ENCODE data around the gene THAP10. TPM values are rescaled to one million over a fixed set of nuclear protein-coding genes. Genes with fewer than 3 reads are reported as not detected.

Gene THAP10
- total RNA-seq, 1 experiment from 2014 or later: 6.6 TPM

GRCh38 chr15:70834999-70835398 lies 57.2 kb downstream of the THAP10 start:
- peak; percentile 30 for DNase-seq (ENCODE audit: low spot score)
- intact Hi-C loops (cut with micrococcal nuclease; ENCODE audit: unreplicated experiment): loop anchor here (5.0 kb wide), 1 partner anchor 32 kb away; no protein-coding TSS in a partner anchor
- CTCF ChIA-PET: no interaction called here
- Histone ChIP-seq H3K4me3 (ENCODE audit: low read depth, low read length, poor library complexity, severe bottlenecking) (no peak overlapping the region), H3K27ac (ENCODE audit: low read depth, low read length, poor library complexity, severe bottlenecking) (peak overlapping the region; percentile 81), H3K36me3 (ENCODE audit: insufficient read depth, low read length, poor library complexity, severe bottlenecking) (peaks cover 25% of the 10 kb centered on the region), H3K4me1 (ENCODE audit: insufficient read depth, low read length, poor library complexity, severe bottlenecking) (peaks cover 31% of the 10 kb centered on the region), H3K27me3 (replicated peaks; ENCODE audit: insufficient read depth, low read depth, low read length, poor library complexity) (no peaks in the 10 kb centered on the region), H3K9me3 (ENCODE audit: low read depth, low read length, poor library complexity, severe bottlenecking) (no peaks in the 10 kb centered on the region)
- TF ChIP-seq CTCF (conservative IDR thresholded peaks at IDR 0.05; ENCODE audit: low read depth, low read length) (no peak), EZH2 (IDR thresholded peaks at IDR 0.05; ENCODE audit: borderline replicate concordance, low read depth, low read length, poor library complexity, severe bottlenecking) (no peak)
- BruUV-seq (replicated peaks): no TSS peak
- POLR2A ChIA-PET (ENCODE audit: low non-redundant PET): no interaction called here

- intact Hi-C loops (cut with micrococcal nuclease; ENCODE audit: unreplicated experiment): loop anchor here (5.0 kb wide), 1 partner anchor 33 kb away; no protein-coding TSS in a partner anchor
- no peaks in the 10 kb centered on the region for H3K27me3 ChIP-seq (replicated peaks; ENCODE audit: insufficient read depth, low read depth, low read length, poor library complexity)
- H3K4me1 ChIP-seq (ENCODE audit: insufficient read depth, low read length, poor library complexity, severe bottlenecking): peaks cover 31% of the 10 kb centered on the region
- no peak overlapping the region for H3K4me3 ChIP-seq (ENCODE audit: low read depth, low read length, poor library complexity, severe bottlenecking)
- DNase-seq (ENCODE audit: low spot score): peak; percentile 84
- H3K9me3 ChIP-seq (ENCODE audit: low read depth, low read length, poor library complexity, severe bottlenecking): no peaks in the 10 kb centered on the region
- TF ChIP-seq CTCF (conservative IDR thresholded peaks at IDR 0.05; ENCODE audit: low read depth, low read length) (no peak), EZH2 (IDR thresholded peaks at IDR 0.05; ENCODE audit: borderline replicate concordance, low read depth, low read length, poor library complexity, severe bottlenecking) (no peak)
- peaks cover 25% of the 10 kb centered on the region for H3K36me3 ChIP-seq (ENCODE audit: insufficient read depth, low read length, poor library complexity, severe bottlenecking)
- POLR2A ChIA-PET (ENCODE audit: low non-redundant PET): no interaction called here
- BruUV-seq (replicated peaks): no TSS peak
- peak overlapping the region; percentile 81 for H3K27ac ChIP-seq (ENCODE audit: low read depth, low read length, poor library complexity, severe bottlenecking)
- CTCF ChIA-PET: interaction anchor here (0.6 to 1.2 kb wide), 2 partner anchors 9 to 38 kb away, joined by 4 to 12 read pairs; no protein-coding TSS in a partner anchor
These were observed 58.1 kb downstream of the THAP10 start for GRCh38 chr15:70833861-70834765.

GRCh38 chr15:70833422-70833821 lies 58.8 kb downstream of the THAP10 start:
- intact Hi-C loops (cut with micrococcal nuclease; ENCODE audit: unreplicated experiment): loop anchor here (5.0 kb wide), 1 partner anchor 34 kb away; no protein-coding TSS in a partner anchor
- BruUV-seq (replicated peaks): no TSS peak
- Histone ChIP-seq H3K27ac (ENCODE audit: low read depth, low read length, poor library complexity, severe bottlenecking) (peak overlapping the region; percentile 81), H3K9me3 (ENCODE audit: low read depth, low read length, poor library complexity, severe bottlenecking) (no peaks in the 10 kb centered on the region), H3K36me3 (ENCODE audit: insufficient read depth, low read length, poor library complexity, severe bottlenecking) (peaks cover 25% of the 10 kb centered on the region), H3K27me3 (replicated peaks; ENCODE audit: insufficient read depth, low read depth, low read length, poor library complexity) (no peaks in the 10 kb centered on the region), H3K4me1 (ENCODE audit: insufficient read depth, low read length, poor library complexity, severe bottlenecking) (peaks cover 31% of the 10 kb centered on the region), H3K4me3 (ENCODE audit: low read depth, low read length, poor library complexity, severe bottlenecking) (no peak overlapping the region)
- ChIA-PET CTCF (interaction anchor here (1.2 kb wide), 1 partner anchor 8 kb away, joined by 4 read pairs; no protein-coding TSS in a partner anchor), POLR2A (ENCODE audit: low non-redundant PET) (no interaction called here)
- DNase-seq (ENCODE audit: low spot score): no peak
- TF ChIP-seq EZH2 (IDR thresholded peaks at IDR 0.05; ENCODE audit: borderline replicate concordance, low read depth, low read length, poor library complexity, severe bottlenecking) (no peak), CTCF (conservative IDR thresholded peaks at IDR 0.05; ENCODE audit: low read depth, low read length) (no peak)

All from A673 (cell line).